Activated T-cell treated with anti-CD3 and anti-CD28 coated beads for 1 hour (primary cell): Measurements from ENCODE around the gene SETDB1.

Experiments used
- DNase-seq: peaks from one replicate; pipeline ENCODE4 v3.0.0-alpha.2; 2020; ENCODE audit warnings: low read depth

SETDB1 gene

GRCh38 chr1:150931773-150932172, 5.6 kb downstream of the SETDB1 start:
- no peak for DNase-seq

- DNase-seq: no peak
Measured at GRCh38 chr1:150944856-150945255, 18.7 kb downstream of the SETDB1 start.

DNA sequence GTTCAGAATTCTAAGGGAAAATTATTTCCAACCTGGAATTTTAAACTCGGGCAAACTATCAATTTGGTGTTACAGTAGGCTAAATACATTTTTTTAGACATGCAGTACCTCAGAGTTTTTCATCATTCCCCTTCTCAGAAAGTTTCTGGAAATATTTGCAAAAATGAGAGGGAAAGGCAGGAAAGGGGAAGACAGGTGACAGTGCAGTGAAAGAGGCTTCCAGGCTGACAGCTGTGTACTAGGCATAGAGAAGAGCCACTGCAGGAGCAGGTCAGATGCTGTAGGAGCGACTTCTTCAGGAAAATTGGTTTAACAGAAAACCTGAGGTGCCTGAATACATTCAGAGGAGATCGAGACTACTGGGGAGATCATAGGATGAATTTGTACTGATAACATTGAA, 28.5 kb downstream of the SETDB1 start:
- no peak for DNase-seq

DNA sequence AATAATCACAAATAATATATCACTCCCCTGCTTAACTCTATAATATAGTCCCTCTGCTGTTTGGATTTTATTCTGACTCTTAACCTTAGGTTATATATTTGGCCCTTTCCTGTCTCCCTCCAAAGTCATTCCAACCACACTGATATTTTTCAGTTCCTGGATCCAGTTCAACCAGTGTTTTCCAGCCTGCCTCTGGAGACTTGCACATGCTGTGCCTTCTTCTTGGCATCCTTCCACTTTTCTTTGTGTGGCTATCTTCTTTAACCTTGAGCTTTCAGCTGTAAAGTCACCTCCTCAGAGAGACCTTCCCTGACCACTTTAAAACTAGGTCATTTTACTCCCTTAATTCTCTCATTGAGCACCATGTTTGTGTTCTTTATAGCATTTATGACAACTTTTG, 29.1 kb downstream of the SETDB1 start:
- no peak for DNase-seq

DNA sequence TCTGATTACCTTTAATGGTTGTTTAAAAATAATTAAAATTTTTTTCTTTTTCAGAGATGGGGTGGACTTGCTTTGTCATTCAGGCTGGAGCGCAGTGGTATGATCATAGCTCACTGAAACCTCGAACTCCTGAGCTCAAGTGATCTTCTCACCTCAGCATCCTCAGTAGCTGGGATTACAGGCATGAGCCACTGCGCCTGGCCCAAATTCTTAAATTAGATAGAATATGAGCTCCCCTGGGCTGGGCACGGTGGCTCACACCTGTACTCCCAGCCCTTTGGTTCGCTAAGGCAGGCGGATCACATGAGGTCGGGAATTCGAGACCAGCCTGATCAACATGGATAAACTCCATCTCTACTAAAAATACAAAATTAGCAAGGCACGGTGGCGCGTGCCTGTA, 31.5 kb downstream of the SETDB1 start:
- no peak for DNase-seq

DNA sequence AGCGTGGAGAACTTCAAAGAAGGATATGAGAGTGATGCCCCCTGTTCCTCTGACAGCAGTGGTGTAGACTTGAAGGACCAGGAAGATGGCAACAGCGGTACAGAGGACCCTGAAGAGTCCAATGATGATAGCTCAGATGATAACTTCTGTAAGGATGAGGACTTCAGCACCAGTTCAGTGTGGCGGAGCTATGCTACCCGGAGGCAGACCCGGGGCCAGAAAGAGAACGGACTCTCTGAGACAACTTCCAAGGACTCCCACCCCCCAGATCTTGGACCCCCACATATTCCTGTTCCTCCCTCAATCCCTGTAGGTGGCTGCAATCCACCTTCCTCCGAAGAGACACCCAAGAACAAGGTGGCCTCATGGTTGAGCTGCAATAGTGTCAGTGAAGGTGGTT, 34.5 kb downstream of the SETDB1 start:
- no peak for DNase-seq

GRCh38 chr1:150961756-150962155, 35.6 kb downstream of the SETDB1 start:
- DNase-seq: no peak

DNA sequence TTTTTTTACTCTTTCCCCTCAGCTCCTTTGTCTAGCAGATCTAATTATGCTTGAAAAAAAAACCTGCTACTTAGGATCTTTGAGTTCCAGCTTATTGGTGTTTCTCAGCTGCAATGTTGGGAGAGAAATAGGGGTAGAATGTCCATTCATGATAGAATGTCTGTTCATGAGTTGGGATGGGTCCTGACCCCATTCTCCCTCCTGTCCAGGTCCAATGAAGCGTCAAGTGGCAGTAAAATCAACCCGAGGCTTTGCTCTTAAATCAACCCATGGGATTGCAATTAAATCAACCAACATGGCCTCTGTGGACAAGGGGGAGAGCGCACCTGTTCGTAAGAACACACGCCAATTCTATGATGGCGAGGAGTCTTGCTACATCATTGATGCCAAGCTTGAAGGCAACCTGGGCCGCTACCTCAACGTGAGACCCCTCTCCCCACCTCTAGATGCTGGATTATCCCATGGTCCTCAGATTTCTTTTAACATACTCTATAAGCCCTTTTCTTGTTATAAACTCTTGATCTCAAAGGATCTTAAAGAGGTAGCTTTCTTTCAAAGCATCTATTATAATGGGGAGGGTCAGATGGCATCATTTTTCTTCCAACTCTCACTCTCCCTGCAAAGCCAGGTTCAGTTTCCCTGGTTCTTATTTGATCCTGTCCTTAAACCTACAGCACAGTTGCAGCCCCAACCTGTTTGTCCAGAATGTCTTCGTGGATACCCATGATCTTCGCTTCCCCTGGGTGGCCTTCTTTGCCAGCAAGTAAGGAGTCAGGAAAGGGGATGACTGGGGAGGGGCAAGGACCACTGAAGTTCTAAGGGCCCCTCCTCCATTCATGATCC, 37.4 kb downstream of the SETDB1 start:
- no peak for DNase-seq

GRCh38 chr1:150964164-150964489, 38.0 kb downstream of the SETDB1 start:
- no peak for DNase-seq

GRCh38 chr1:150965605-150966004, 39.4 kb downstream of the SETDB1 start:
- DNase-seq: no peak

DNA sequence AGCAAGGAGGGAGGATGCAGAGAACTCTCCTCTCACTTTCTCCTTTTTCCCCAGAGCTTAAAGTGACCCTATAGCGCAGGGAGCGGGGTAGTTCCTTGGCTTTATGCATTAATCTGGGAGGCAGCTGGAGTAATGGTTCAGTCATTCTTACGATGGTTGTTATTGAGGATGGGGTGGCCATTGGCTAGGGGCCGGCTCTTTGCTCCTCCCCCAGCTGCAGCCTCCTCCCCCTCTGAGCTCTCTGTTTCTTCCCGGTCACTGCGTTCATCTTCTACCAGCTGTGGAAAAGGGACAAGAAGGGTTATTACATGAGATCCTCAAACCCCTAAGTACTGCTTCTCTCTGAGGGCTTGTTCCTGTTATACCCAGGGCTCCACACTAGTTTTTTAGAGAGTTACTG, 39.8 kb downstream of the SETDB1 start:
- no peak for DNase-seq

GRCh38 chr1:150967936-150968335, 41.8 kb downstream of the SETDB1 start:
- DNase-seq: no peak

- DNase-seq: no peak
Measured at GRCh38 chr1:150968491-150968890, 42.3 kb downstream of the SETDB1 start.

GRCh38 chr1:150969626-150970025, 43.5 kb downstream of the SETDB1 start:
- DNase-seq: no peak

- no peak for DNase-seq
Measured at GRCh38 chr1:150970808-150971582, 44.8 kb downstream of the SETDB1 start.

DNA sequence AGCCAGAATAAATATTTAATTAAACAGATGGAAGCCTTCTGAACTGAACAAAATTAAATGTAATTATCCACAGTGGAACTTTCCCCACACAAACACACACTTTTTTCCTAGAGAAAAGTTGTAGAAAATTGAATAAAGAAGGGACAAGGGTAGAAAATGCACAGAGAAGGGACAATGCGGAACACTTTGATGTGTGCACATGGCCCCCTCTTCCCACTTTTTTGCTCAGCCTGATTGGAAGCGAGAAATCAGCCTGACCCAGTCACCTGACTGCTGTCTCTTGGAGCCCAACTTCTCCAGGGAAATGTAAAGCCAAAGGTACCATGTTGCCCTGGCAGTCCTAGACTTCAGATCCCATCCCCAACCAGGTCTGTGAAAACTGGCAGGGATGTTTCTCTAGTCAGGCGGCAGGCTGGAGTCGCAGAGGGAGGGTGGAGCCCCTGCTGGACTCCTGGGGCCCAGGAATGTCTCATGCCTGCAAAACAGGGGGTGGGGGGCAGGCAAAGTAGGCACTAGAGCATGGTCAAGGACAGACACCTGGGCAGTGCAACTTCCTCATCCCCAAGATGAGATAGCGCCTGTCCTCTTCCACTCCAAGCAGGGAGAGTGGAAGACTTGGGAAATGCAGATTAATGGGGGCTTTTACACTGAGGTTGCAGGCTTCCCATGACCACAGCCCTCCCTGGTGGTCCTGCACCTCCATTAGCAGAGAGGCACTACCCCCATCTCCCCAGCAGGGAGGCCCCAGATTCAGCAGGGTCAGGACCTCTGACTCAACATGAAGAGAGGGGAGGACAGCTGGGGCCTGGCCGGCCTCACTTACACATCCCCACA, 45.6 kb downstream of the SETDB1 start:
- no peak for DNase-seq

- no peak for DNase-seq
Measured at GRCh38 chr1:150972417-150972940, 46.3 kb downstream of the SETDB1 start.

DNA sequence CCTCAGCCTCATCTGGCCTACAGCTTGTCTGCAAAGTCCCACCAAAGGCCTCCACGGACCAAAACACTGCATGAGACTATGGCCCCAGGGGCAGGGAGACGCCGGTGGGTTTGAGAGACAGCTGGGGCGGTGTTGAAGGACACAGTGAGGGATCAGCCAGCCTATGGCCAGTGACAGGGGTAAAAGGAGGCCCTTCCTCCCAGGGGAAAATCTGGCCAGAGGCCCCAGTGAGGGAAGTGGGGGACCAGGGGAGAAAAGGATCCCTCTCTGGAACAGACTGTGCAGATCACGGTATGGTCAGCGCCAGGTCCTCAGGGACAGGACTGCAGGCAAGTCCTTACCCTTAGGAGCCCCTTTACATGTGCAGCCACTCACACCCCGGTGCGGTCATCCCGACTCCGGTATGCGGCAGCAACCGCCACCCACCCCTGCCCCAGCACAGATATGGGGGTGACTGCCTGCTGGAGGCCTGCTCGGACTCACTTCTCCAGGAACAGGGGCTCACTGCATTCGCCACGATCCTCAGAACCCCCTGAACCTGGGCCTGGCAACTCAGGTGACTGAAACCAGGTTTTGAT, 47.2 kb downstream of the SETDB1 start:
- DNase-seq: no peak

GRCh38 chr1:150973836-150974579, 47.8 kb downstream of the SETDB1 start:
- peak; percentile 14 for DNase-seq

- peak; percentile 69 for DNase-seq
Measured at GRCh38 chr1:150974580-150975478, 48.7 kb downstream of the SETDB1 start, which contains the start of gene CERS2. Gene CERS2 (minus strand): TSS chr1:150974835. CDS start chr1:150969090, 5,745 bp downstream.
